Prostate gland (tissue), 2 donors: ENCODE measurements around the gene TMEM61.

ENCODE experiments used
- POLR2A ChIP-seq: fragments of 450-650 bp; IDR thresholded peaks from one replicate; pipeline ENCODE4 v1.6.1; 2016; ENCODE audit warnings: antibody characterized with exemption, mild to moderate bottlenecking
- POLR2AphosphoS5 ChIP-seq: sonication (generic); formaldehyde crosslinking; IDR thresholded peaks from one replicate; pipeline ENCODE4 v1.6.1; 2017; ENCODE audit warnings: antibody characterized with exemption
- TF ChIP-seq, protein P1 (sequence below), 4 experiments: fragments of 200-600 bp in 2 of 4; fragments of 450-650 bp in 2 of 4; sonication (generic) in 2 of 4; IDR thresholded peaks; 1 replicate in 3 of 4; 2 replicates in 1 of 4; pipeline ENCODE4 v1.5.1; 2016 to 2019; ENCODE audit warnings: antibody characterized with exemption in 4 of 4, mild to moderate bottlenecking in 2 of 4, moderate library complexity in 2 of 4

DNA sequence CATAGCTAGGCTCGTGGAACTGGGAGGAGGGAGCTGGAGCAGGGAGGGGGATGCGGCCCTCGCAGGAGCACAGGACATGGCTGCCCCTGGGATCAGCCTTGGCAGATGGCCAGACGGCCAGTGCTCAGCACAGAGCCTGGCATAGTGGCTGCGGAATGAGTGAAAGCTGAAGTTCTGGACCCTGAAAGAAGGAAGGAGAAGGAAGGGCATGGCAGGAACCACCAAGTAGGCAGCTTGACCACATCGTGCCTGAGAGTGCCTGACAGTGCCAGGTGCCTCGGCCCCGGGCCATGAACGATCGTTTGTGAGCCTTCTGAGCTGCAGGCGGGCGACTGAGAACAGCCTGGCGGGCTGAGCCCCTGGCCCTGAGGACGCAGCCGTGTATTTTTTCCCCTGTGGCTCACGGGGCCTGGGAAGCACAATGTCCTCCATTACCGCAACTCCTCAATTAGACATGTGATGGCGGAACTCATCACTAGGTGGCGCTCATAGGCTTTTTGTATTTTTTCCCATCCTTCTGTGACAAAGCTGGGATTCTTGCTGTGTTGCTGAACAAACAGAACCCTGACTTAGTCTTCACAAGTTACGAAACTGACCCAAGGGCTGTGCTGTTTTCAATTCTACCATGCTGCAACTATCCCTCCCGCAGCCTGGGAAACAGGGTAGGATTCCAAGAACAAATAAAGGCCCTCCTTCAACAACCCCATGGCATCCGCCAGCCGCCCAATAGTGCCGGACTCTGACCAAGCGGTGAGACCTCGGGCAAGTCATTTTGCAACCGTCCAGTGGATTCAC is 29.9 kb upstream of the TMEM61 start:
- TF ChIP-seq POLR2A (no peak), POLR2AphosphoS5 (peak; percentile 57)
- TF ChIP-seq, protein P1, sequence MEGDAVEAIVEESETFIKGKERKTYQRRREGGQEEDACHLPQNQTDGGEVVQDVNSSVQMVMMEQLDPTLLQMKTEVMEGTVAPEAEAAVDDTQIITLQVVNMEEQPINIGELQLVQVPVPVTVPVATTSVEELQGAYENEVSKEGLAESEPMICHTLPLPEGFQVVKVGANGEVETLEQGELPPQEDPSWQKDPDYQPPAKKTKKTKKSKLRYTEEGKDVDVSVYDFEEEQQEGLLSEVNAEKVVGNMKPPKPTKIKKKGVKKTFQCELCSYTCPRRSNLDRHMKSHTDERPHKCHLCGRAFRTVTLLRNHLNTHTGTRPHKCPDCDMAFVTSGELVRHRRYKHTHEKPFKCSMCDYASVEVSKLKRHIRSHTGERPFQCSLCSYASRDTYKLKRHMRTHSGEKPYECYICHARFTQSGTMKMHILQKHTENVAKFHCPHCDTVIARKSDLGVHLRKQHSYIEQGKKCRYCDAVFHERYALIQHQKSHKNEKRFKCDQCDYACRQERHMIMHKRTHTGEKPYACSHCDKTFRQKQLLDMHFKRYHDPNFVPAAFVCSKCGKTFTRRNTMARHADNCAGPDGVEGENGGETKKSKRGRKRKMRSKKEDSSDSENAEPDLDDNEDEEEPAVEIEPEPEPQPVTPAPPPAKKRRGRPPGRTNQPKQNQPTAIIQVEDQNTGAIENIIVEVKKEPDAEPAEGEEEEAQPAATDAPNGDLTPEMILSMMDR (IDR thresholded peaks at IDR 0.05), result peak; percentile 64 to 93 (median 90)
